PC-3 (cell line): ENCODE measurements around the gene PRKRA. TPM values are rescaled to one million over a fixed set of nuclear protein-coding genes. Genes with fewer than 3 reads are reported as not detected.

Experiments used
- ATAC-seq: fragments of 200-7000 bp; cut with Tn5 transposase; 2 replicates; pipeline ENCODE4 v1.9.1; 2020; ENCODE audit warnings: mild to moderate bottlenecking, moderate library complexity
- BruUV-seq: library from RNA; stranded (reverse); fragments of 400-500 nt; replicated peaks from 2 replicates; lab custom pipeline; 2021; lab: Mats Ljungman, UMichigan
- CTCF ChIA-PET: fragments of 300-600 bp; sonication (Branson Sonifier 250); formaldehyde crosslinking; loops from one replicate; lab custom pipeline; 2022; ENCODE audit warnings: antibody characterized with exemption; lab: Charles Lee
- POLR2A ChIA-PET: fragments of 300-600 bp; sonication (Branson Sonifier 250); formaldehyde crosslinking; loops from one replicate; lab custom pipeline; 2022; ENCODE audit warnings: antibody characterized with exemption; ENCODE audit not compliant: unreplicated experiment; lab: Charles Lee
- DNase-seq: peaks from one replicate; pipeline ENCODE4 v3.0.0-alpha.2; 2015
- H2AFZ ChIP-seq: fragments of 300-600 bp; sonication (generic); 2 replicates; pipeline ENCODE4 v1.6.0; 2016; ENCODE audit warnings: antibody characterized with exemption, low read length
- H3F3A ChIP-seq: fragments of 300-600 bp; sonication (generic); one replicate; pipeline ENCODE4 v1.6.0; 2017; ENCODE audit warnings: antibody characterized with exemption, low read length, control low read depth, mild to moderate bottlenecking; ENCODE audit not compliant: unreplicated experiment
- H3K27ac ChIP-seq: fragments of 300-600 bp; sonication (generic); 2 replicates; pipeline ENCODE4 v1.5.1; 2016; ENCODE audit warnings: mild to moderate bottlenecking, low read length
- H3K27me3 ChIP-seq: fragments of 300-600 bp; sonication (generic); 2 replicates; pipeline ENCODE4 v1.6.1; 2016; ENCODE audit warnings: low read length, mixed read lengths
- H3K36me3 ChIP-seq: fragments of 300-600 bp; sonication (generic); 2 replicates; pipeline ENCODE4 v1.6.1; 2016; ENCODE audit warnings: low read depth, mixed run types, low read length, mixed read lengths
- H3K4me1 ChIP-seq: fragments of 300-600 bp; sonication (generic); 2 replicates; pipeline ENCODE4 v1.5.1; 2016; ENCODE audit warnings: low read length; ENCODE audit not compliant: insufficient read depth
- H3K4me2 ChIP-seq: fragments of 300-600 bp; sonication (generic); 2 replicates; pipeline ENCODE4 v1.6.0; 2016; ENCODE audit warnings: low read length
- H3K4me3 ChIP-seq: fragments of 300-600 bp; sonication (generic); 2 replicates; pipeline ENCODE4 v1.5.1; 2016; ENCODE audit warnings: mild to moderate bottlenecking, low read length, mixed read lengths
- H3K79me2 ChIP-seq: fragments of 300-600 bp; sonication (generic); 2 replicates; pipeline ENCODE4 v1.6.1; 2017; ENCODE audit warnings: low read length, mixed read lengths
- H3K9ac ChIP-seq: fragments of 300-600 bp; sonication (generic); 2 replicates; pipeline ENCODE4 v1.6.0; 2016; ENCODE audit warnings: mild to moderate bottlenecking, low read length
- H3K9me2 ChIP-seq: fragments of 300-600 bp; sonication (generic); replicated peaks from 2 replicates; pipeline ENCODE4 v1.6.1; 2016; ENCODE audit warnings: mixed run types, low read length, mixed read lengths
- H3K9me3 ChIP-seq: fragments of 300-600 bp; sonication (generic); 2 replicates; pipeline ENCODE4 v1.6.1; 2016; ENCODE audit warnings: low read length, mixed read lengths
- H4K20me1 ChIP-seq: fragments of 300-600 bp; sonication (generic); 2 replicates; pipeline ENCODE4 v1.6.1; 2016; ENCODE audit warnings: low read length, mixed read lengths
- CTCF ChIP-seq: fragments of 300-600 bp; sonication (generic); conservative IDR thresholded peaks from 2 replicates; pipeline ENCODE4 v1.5.1; 2017; ENCODE audit warnings: antibody characterized with exemption, low read depth, mild to moderate bottlenecking, low read length
- EZH2 ChIP-seq: fragments of 300-600 bp; sonication (generic); IDR thresholded peaks from one replicate; pipeline ENCODE4 v1.6.1; 2017; ENCODE audit warnings: antibody characterized with exemption, mild to moderate bottlenecking, low read length; ENCODE audit not compliant: unreplicated experiment
- EZH2phosphoT487 ChIP-seq: fragments of 300-600 bp; sonication (generic); IDR thresholded peaks from 2 replicates; pipeline ENCODE4 v1.6.1; 2018; ENCODE audit warnings: mild to moderate bottlenecking, antibody characterized with exemption, low read length, borderline replicate concordance
- intact Hi-C: fragments of 100-400 bp; cut with micrococcal nuclease; formaldehyde crosslinking; loops from 2 replicates; pipeline ENCODE4 v1.9.0; 2023
- total RNA-seq: library from RNA; depleted of rRNA; stranded (reverse); fragments of >200 nt; gene quantifications from 2 replicates; pipeline ENCODE4 v1.2.3, GENCODE V29; 2014

The PRKRA gene
- total RNA-seq, 1 experiment from 2014 or later = 78.2 TPM

GRCh38 chr2:178403671-178404306, 47.2 kb downstream of the PRKRA start:
- Histone ChIP-seq H4K20me1 (no peaks in the 10 kb centered on the region), H3K9ac (no peak overlapping the region), H3K9me2 (no peaks in the 10 kb centered on the region), H3K4me2 (peak overlapping the region; percentile 43), H3K4me1 (peaks cover 18% of the 10 kb centered on the region), H3F3A (no peaks in the 10 kb centered on the region), H2AFZ (no peak overlapping the region), H3K79me2 (no peaks in the 10 kb centered on the region), H3K27ac (no peak overlapping the region), H3K36me3 (no peaks in the 10 kb centered on the region), H3K27me3 (no peaks in the 10 kb centered on the region), H3K9me3 (no peaks in the 10 kb centered on the region), H3K4me3 (no peak overlapping the region)
- DNase-seq (no peak), ATAC-seq (no peak)
- no peak for TF ChIP-seq EZH2
- TF ChIP-seq CTCF = no peak
- TF ChIP-seq EZH2phosphoT487 = no peak
- BruUV-seq = no TSS peak
- intact Hi-C loops = no loop called here
- POLR2A ChIA-PET = interaction anchor here (0.6 to 0.7 kb wide), 2 partner anchors 9 to 569 kb away, joined by 3 to 4 read pairs; no protein-coding TSS in a partner anchor
- CTCF ChIA-PET = interaction anchor here (1.1 kb wide), 1 partner anchor 94 kb away, joined by 3 read pairs; no protein-coding TSS in a partner anchor

- ChIA-PET CTCF (no interaction called here), POLR2A (no interaction called here)
- ATAC-seq (no peak), DNase-seq (no peak)
- TF ChIP-seq EZH2phosphoT487 (no peak), EZH2 (no peak), CTCF (no peak)
- H3K9me3 ChIP-seq = no peaks in the 10 kb centered on the region
- H3K36me3 ChIP-seq = no peaks in the 10 kb centered on the region
- no peaks in the 10 kb centered on the region for H3K9me2 ChIP-seq
- H3K27me3 ChIP-seq = no peaks in the 10 kb centered on the region
- no peaks in the 10 kb centered on the region for H3K79me2 ChIP-seq
- intact Hi-C loops = no loop called here
- H3K9ac ChIP-seq = no peak overlapping the region
- no peak overlapping the region for H3K27ac ChIP-seq
- no peak overlapping the region for H3K4me2 ChIP-seq
- no peak overlapping the region for H2AFZ ChIP-seq
- no TSS peak for BruUV-seq
- H4K20me1 ChIP-seq = no peaks in the 10 kb centered on the region
- no peaks in the 10 kb centered on the region for H3F3A ChIP-seq
- no peak overlapping the region for H3K4me3 ChIP-seq
- peaks cover 18% of the 10 kb centered on the region for H3K4me1 ChIP-seq
Measured at GRCh38 chr2:178401994-178402437, 49.0 kb downstream of the PRKRA start.

GRCh38 chr2:178397002-178397605, 53.9 kb downstream of the PRKRA start:
- Histone ChIP-seq H4K20me1 (no peaks in the 10 kb centered on the region), H3K79me2 (no peaks in the 10 kb centered on the region), H3K9ac (no peak overlapping the region), H3K4me3 (no peak overlapping the region), H3F3A (no peaks in the 10 kb centered on the region), H3K4me2 (no peak overlapping the region), H3K27me3 (no peaks in the 10 kb centered on the region), H3K9me2 (no peaks in the 10 kb centered on the region), H3K36me3 (no peaks in the 10 kb centered on the region), H2AFZ (no peak overlapping the region), H3K4me1 (peaks cover 8% of the 10 kb centered on the region; the same call in 1 of the 2 replicates), H3K27ac (no peak overlapping the region), H3K9me3 (no peaks in the 10 kb centered on the region)
- intact Hi-C loops = loop anchor here (1.0 to 5.0 kb wide), 2 partner anchors 17 to 265 kb away; no protein-coding TSS in a partner anchor
- no TSS peak for BruUV-seq
- ATAC-seq (peak; percentile 77), DNase-seq (peak; percentile 71)
- no peak for TF ChIP-seq EZH2phosphoT487
- peak; percentile 80 for TF ChIP-seq CTCF
- no peak for TF ChIP-seq EZH2
- ChIA-PET POLR2A (interaction anchor here (1.0 kb wide), 1 partner anchor 16 kb away, joined by 4 read pairs; no protein-coding TSS in a partner anchor), CTCF (interaction anchor here (0.6 to 1.2 kb wide), 3 partner anchors 18 to 94 kb away, joined by 3 to 7 read pairs (median 4); no protein-coding TSS in a partner anchor)
